Endothelial cell of umbilical vein (primary cell): ENCODE measurements around the gene XRCC4.

Experiments
- CTCF ChIP-seq, 2 donors: IDR thresholded peaks; 1 replicate in 1 of 2; 2 replicates in 1 of 2; pipeline ENCODE4 v1.5.1; 2011; ENCODE audit warnings: low read length in 2 of 2, mild to moderate bottlenecking in 2 of 2, moderate library complexity in 2 of 2, control low read depth in 1 of 2, inconsistent platforms in 1 of 2, low read depth in 1 of 2; ENCODE audit not compliant: insufficient read depth in 1 of 2; ENCODE audit errors: extremely low read depth in 1 of 2
- EZH2 ChIP-seq: IDR thresholded peaks from 2 replicates; pipeline ENCODE4 v1.6.1; 2012; ENCODE audit warnings: borderline replicate concordance, low read depth, mild to moderate bottlenecking, moderate library complexity, low read length, inconsistent platforms; ENCODE audit not compliant: severe bottlenecking
- MAX ChIP-seq: IDR thresholded peaks from 2 replicates; pipeline ENCODE4 v1.6.1; 2011; ENCODE audit not compliant: insufficient read depth, insufficient read length
- POLR2A ChIP-seq: IDR thresholded peaks from 2 replicates; pipeline ENCODE4 v1.6.1; 2012; ENCODE audit warnings: low read depth, mild to moderate bottlenecking, control low read depth, low read length

DNA sequence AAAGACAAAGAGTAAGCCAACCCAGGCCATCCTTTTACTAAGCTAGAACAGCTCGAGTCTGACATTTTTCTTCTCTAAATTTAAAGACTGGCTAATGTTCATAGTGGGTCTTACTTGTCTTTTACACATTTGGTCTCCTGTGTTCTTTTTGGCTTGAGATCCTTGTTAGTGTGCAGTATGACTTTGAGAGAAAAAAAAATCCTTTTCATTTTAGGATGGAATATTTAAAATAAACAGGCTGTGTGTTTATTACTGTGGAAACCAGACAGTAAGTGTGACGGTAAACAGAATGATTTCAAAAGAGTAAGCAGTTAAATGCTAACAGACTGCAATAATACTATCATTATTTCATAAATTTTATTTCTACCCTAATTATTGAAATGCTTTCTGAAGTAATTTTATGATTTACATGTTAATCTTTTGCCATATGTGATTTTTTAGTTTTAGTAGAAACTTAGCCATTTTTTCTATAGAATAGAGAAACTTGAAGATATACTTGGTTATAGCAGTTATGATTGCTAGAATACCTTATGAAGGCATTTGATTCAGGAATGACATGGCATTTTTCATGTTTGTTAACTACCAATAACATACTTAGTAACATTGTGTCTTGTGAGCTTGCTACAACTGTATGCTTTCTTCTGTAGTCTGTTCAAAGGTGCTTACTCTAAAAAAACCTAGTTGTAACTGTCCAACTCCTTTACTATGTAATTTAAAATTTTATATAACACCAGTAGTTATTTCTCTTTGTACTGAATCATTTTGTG is 92.4 kb downstream of the XRCC4 start:
- TF ChIP-seq EZH2 (no peak), CTCF (IDR thresholded peaks at IDR 0.05; ENCODE audit: extremely low read depth in 1 of 2, insufficient read depth in 1 of 2, low read depth in 1 of 2, low read length in 2 of 2) (no peak), POLR2A (no peak), MAX (no peak)
